ENCODE measurements around the gene ZNF791. TPM values are rescaled to one million over a fixed set of nuclear protein-coding genes. Genes with fewer than 3 reads are reported as not detected.

The ZNF791 gene
- total RNA-seq, 4 donors from 2014 or later: 14.0 to 21.6 (median 17.3) TPM

DNA sequence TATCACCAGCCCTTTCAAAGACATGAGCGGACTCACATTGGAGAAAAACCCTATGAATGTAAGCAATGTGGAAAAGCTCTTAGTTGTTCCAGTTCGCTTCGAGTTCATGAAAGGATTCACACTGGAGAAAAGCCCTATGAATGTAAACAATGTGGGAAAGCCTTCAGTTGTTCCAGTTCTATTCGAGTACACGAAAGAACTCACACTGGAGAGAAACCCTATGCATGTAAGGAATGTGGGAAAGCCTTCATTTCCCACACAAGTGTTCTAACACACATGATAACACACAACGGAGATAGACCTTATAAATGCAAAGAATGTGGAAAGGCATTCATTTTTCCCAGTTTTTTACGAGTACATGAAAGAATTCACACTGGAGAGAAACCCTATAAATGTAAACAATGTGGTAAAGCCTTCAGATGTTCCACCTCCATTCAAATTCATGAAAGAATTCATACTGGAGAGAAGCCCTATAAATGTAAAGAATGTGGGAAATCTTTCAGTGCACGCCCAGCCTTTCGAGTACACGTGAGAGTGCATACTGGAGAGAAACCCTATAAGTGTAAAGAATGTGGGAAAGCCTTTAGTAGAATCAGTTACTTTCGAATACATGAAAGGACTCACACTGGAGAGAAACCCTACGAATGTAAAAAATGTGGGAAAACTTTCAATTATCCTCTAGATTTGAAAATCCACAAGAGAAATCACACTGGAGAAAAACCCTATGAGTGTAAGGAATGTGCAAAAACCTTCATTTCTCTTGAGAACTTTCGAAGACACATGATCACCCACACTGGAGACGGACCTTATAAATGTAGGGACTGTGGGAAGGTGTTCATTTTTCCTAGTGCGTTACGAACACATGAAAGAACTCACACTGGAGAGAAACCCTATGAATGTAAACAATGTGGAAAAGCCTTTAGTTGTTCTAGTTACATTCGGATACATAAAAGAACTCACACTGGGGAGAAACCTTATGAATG is 17.6 kb downstream of the ZNF791 start:
- Histone ChIP-seq H3K27ac (replicated peaks in 1 of 4) (no peak overlapping the region), H3K4me3 (no peak overlapping the region), H3K36me3 (peaks cover 58 to 90% (median 76%) of the 10 kb centered on the region in 4 donors), H3K4me1 (peaks cover 0 to 4% (median 3%) of the 10 kb centered on the region in 4 donors), H3K9me3 (peaks cover 0 to 16% (median 4%) of the 10 kb centered on the region in 4 donors), H3K27me3 (no peaks in the 10 kb centered on the region)
- no peak for DNase-seq (ENCODE audit: extremely low spot score)
- intact Hi-C loops (cut with DNase I): no loop called here
- 97% methylated on average over 17 of the region's 17 CpGs for whole genome bisulfite sequencing
- TF ChIP-seq POLR2AphosphoS5 (IDR thresholded peaks at IDR 0.05) (no peak), EP300 (IDR thresholded peaks at IDR 0.05) (no peak), POLR2A (IDR thresholded peaks at IDR 0.05; ENCODE audit: low read depth) (no peak)
- TF ChIP-seq, protein P1, sequence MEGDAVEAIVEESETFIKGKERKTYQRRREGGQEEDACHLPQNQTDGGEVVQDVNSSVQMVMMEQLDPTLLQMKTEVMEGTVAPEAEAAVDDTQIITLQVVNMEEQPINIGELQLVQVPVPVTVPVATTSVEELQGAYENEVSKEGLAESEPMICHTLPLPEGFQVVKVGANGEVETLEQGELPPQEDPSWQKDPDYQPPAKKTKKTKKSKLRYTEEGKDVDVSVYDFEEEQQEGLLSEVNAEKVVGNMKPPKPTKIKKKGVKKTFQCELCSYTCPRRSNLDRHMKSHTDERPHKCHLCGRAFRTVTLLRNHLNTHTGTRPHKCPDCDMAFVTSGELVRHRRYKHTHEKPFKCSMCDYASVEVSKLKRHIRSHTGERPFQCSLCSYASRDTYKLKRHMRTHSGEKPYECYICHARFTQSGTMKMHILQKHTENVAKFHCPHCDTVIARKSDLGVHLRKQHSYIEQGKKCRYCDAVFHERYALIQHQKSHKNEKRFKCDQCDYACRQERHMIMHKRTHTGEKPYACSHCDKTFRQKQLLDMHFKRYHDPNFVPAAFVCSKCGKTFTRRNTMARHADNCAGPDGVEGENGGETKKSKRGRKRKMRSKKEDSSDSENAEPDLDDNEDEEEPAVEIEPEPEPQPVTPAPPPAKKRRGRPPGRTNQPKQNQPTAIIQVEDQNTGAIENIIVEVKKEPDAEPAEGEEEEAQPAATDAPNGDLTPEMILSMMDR (IDR thresholded peaks at IDR 0.05): no peak

GRCh38 chr19:12629215-12629614 is 18.5 kb downstream of the ZNF791 start:
- Histone ChIP-seq H3K4me1 (no peaks in the 10 kb centered on the region), H3K36me3 (peaks cover 53 to 81% (median 69%) of the 10 kb centered on the region in 4 donors), H3K4me3 (no peak overlapping the region), H3K27ac (replicated peaks in 1 of 4) (no peak overlapping the region), H3K9me3 (peaks cover 0 to 16% (median 4%) of the 10 kb centered on the region in 4 donors), H3K27me3 (no peaks in the 10 kb centered on the region)
- intact Hi-C loops (cut with DNase I): no loop called here
- TF ChIP-seq POLR2AphosphoS5 (IDR thresholded peaks at IDR 0.05) (no peak), POLR2A (IDR thresholded peaks at IDR 0.05; ENCODE audit: low read depth) (no peak), EP300 (IDR thresholded peaks at IDR 0.05) (no peak)
- TF ChIP-seq, protein P1 (IDR thresholded peaks at IDR 0.05): no peak
- DNase-seq (ENCODE audit: extremely low spot score): no peak
- 95% methylated on average over 7 of the region's 7 CpGs for WGBS

GRCh38 chr19:12636631-12637030 is 25.9 kb downstream of the ZNF791 start:
- Histone ChIP-seq H3K4me3 (no peak overlapping the region), H3K27me3 (no peaks in the 10 kb centered on the region), H3K36me3 (peaks cover 0 to 11% (median 5%) of the 10 kb centered on the region in 4 donors), H3K9me3 (no peaks in the 10 kb centered on the region), H3K4me1 (peaks cover 9 to 14% (median 12%) of the 10 kb centered on the region in 4 donors), H3K27ac (replicated peaks in 1 of 4) (no peak overlapping the region)
- 92% methylated on average over 13 of the region's 13 CpGs for whole genome bisulfite sequencing
- TF ChIP-seq, protein P1 (IDR thresholded peaks at IDR 0.05): no peak
- TF ChIP-seq POLR2AphosphoS5 (IDR thresholded peaks at IDR 0.05): no peak
- no peak for TF ChIP-seq POLR2A (IDR thresholded peaks at IDR 0.05; ENCODE audit: low read depth)
- no peak for TF ChIP-seq EP300 (IDR thresholded peaks at IDR 0.05)
- intact Hi-C loops (cut with DNase I): no loop called here
- DNase-seq (ENCODE audit: extremely low spot score): no peak

DNA sequence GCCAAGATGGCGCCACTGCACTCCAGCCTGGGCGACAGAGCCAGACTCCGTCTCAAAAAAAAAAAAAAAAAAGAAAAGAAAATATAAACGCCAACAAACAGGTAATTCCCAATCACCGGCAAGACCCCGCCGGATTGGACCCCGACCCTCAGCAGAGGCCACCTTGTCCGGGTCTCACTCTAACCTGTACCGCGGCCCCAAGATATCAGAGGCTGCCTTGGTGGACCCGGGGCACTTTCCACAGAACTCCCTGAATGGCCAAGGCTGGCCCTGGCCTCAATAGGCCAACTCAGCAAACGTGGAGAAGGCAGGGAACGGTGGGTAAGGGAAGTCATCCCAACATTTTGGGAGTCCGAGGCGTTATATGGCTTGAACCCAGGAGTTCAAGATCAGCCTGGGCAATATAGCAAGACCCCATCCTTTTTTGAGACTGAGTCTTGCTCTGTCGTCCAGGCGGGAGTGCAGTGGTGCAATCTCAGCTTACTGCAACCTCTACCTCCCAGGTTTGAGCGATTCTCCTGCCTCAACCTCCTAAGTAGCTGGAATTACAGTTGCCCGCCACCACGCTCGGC is 28.0 kb downstream of the ZNF791 start:
- H3K9me3 ChIP-seq: no peaks in the 10 kb centered on the region
- no peaks in the 10 kb centered on the region for H3K27me3 ChIP-seq
- TF ChIP-seq, protein P1 (IDR thresholded peaks at IDR 0.05): no peak
- no peak for TF ChIP-seq POLR2AphosphoS5 (IDR thresholded peaks at IDR 0.05)
- no peak for TF ChIP-seq EP300 (IDR thresholded peaks at IDR 0.05)
- TF ChIP-seq POLR2A (IDR thresholded peaks at IDR 0.05; ENCODE audit: low read depth): no peak
- WGBS: 95% methylated on average over 22 of the region's 22 CpGs
- no peak for DNase-seq (ENCODE audit: extremely low spot score)
- H3K4me1 ChIP-seq: peaks cover 9 to 14% (median 12%) of the 10 kb centered on the region in 4 donors
- no peaks in the 10 kb centered on the region for H3K36me3 ChIP-seq
- no peak overlapping the region for H3K4me3 ChIP-seq
- intact Hi-C loops (cut with DNase I): no loop called here
- no peak overlapping the region for H3K27ac ChIP-seq (replicated peaks in 1 of 4)
